ENCODE data around the gene GPC5. TPM values are rescaled to one million over a fixed set of nuclear protein-coding genes. Genes with fewer than 3 reads are reported as not detected.
"Not testable (repeated sequence)": the region's sequence is repeated elsewhere in the genome, so short reads cannot be mapped to it uniquely, and the experiment has no call there.

Gene GPC5
- total RNA-seq, 2 experiments from 2014 or later: not detected

DNA sequence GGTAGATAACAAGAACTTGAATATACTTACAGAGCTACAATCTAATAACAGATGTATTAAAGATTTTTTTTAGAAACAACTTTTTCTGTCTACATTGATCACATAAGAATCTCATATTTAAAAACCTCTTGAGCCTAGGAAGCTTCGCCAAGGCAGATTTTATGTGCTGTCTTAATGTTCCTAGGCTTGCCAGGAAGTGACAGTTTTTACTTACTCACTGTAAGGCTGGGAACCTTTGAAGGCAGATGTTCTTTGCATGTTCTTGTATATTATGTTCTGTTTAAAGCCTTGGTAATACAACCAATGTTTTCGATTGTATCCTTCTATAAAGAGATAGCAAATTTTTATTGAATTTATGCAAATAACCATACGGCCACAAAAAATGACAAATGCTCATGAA is 492.7 kb downstream of the GPC5 start:
- peaks cover 13% of the 10 kb centered on the region for H3K9me3 Mint-ChIP-seq (ENCODE audit: low read depth)
- no peak overlapping the region for H3K27ac Mint-ChIP-seq
- no peak overlapping the region for H3K4me3 Mint-ChIP-seq
- ATAC-seq (no peak), DNase-seq (no peak)
- no peaks in the 10 kb centered on the region for H3K27me3 Mint-ChIP-seq
- no peaks in the 10 kb centered on the region for H3K4me1 Mint-ChIP-seq
- CTCF ChIA-PET: no interaction called here
- H3K36me3 Mint-ChIP-seq: no peaks in the 10 kb centered on the region

DNA sequence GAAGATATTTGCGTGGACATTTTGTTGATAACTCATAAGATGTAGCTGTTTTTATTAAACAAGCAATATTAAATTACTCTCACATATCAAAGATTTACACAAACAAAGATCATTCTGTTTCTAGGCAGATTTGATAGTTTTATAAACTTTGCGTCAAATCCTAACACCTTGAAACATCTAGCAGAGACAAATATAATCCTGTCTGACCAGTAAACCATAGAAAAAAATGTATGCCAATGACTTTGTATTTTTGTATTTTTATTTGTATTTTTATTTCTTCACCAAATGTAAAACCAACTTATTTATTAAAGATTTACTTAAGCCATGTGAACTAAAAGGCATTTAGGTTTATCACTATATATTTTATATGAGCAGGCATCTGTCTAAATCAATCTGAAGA is 494.6 kb downstream of the GPC5 start:
- Mint-ChIP-seq H3K27ac (no peak overlapping the region), H3K9me3 (ENCODE audit: low read depth) (peaks cover 8% of the 10 kb centered on the region), H3K36me3 (no peaks in the 10 kb centered on the region), H3K4me3 (no peak overlapping the region), H3K27me3 (no peaks in the 10 kb centered on the region), H3K4me1 (no peaks in the 10 kb centered on the region)
- ATAC-seq: no peak
- DNase-seq: no peak
- CTCF ChIA-PET: interaction anchor here (1.7 kb wide), 1 partner anchor 11 kb away, joined by 3 read pairs; no protein-coding TSS in a partner anchor

- H3K27ac Mint-ChIP-seq: no peak overlapping the region
- DNase-seq (no peak), ATAC-seq (no peak)
- H3K4me1 Mint-ChIP-seq: no peaks in the 10 kb centered on the region
- peaks cover 8% of the 10 kb centered on the region for H3K9me3 Mint-ChIP-seq (ENCODE audit: low read depth)
- H3K36me3 Mint-ChIP-seq: no peaks in the 10 kb centered on the region
- CTCF ChIA-PET: interaction anchor here (1.7 kb wide), 1 partner anchor 9 kb away, joined by 3 read pairs; no protein-coding TSS in a partner anchor
- H3K4me3 Mint-ChIP-seq: no peak overlapping the region
- H3K27me3 Mint-ChIP-seq: no peaks in the 10 kb centered on the region
Observed at GRCh38 chr13:91894316-91894715, 495.9 kb downstream of the GPC5 start.

GRCh38 chr13:91896547-91896946 is 498.1 kb downstream of the GPC5 start:
- Mint-ChIP-seq H3K36me3 (no peaks in the 10 kb centered on the region), H3K27ac (no peak overlapping the region), H3K9me3 (ENCODE audit: low read depth) (peaks cover 9% of the 10 kb centered on the region), H3K4me3 (no peak overlapping the region), H3K27me3 (no peaks in the 10 kb centered on the region), H3K4me1 (no peaks in the 10 kb centered on the region)
- DNase-seq (no peak), ATAC-seq (no peak)
- CTCF ChIA-PET: no interaction called here

GRCh38 chr13:91898986-91899385 is 500.6 kb downstream of the GPC5 start:
- H3K27ac Mint-ChIP-seq, CTCF ChIA-PET, H3K4me1 Mint-ChIP-seq, ATAC-seq, H3K36me3 Mint-ChIP-seq, DNase-seq, H3K4me3 Mint-ChIP-seq, H3K27me3 Mint-ChIP-seq: not testable (repeated sequence)
- H3K9me3 Mint-ChIP-seq (ENCODE audit: low read depth): peaks cover 13% of the 10 kb centered on the region

DNA sequence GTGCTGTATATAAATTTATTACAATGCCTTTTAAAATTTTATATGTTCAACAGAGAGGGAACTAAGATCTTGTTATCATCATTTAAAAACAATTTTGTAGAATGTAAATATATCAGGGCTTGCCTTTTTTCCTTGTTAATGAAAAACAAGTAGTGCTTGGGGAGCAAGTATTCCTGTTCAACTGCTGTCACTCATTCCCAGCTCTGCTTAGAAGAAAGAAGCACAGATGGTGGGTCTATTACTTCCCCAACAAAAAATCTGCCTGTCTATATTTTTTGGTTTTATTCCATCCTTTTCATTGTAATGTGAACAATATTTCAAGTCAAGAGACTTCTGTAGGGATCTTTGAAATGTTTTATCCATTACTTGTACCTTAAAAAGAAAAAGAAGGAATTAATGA is 503.9 kb downstream of the GPC5 start:
- Mint-ChIP-seq H3K27me3 (no peaks in the 10 kb centered on the region), H3K4me1 (no peaks in the 10 kb centered on the region), H3K4me3 (no peak overlapping the region), H3K9me3 (ENCODE audit: low read depth) (peaks cover 5% of the 10 kb centered on the region), H3K36me3 (no peaks in the 10 kb centered on the region), H3K27ac (no peak overlapping the region)
- ATAC-seq (no peak), DNase-seq (no peak)
- CTCF ChIA-PET: no interaction called here

DNA sequence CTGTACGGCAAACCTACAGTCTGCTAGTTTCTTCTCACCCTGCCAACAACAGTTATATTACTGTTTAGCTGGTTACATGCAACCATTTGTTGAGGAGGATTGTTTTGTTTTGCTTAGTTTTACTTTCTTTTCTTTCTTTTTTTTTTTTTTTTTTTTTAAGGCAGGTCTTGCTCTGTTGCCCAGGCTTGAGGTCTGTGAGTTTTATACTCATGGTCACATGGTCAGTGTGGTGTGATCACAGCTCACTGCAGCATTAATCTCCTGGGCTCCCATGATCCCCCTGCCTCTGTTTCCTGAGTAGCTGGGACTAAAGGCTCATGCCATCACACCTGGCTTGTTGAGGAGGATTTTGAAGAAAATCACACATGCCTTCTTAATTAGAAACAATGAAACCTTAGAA is 505.6 kb downstream of the GPC5 start:
- H3K9me3 Mint-ChIP-seq (ENCODE audit: low read depth): peaks cover 5% of the 10 kb centered on the region
- no peaks in the 10 kb centered on the region for H3K27me3 Mint-ChIP-seq
- H3K4me3 Mint-ChIP-seq: no peak overlapping the region
- H3K4me1 Mint-ChIP-seq: no peaks in the 10 kb centered on the region
- CTCF ChIA-PET: interaction anchor here (0.9 kb wide), 1 partner anchor 10 kb away, joined by 3 read pairs; no protein-coding TSS in a partner anchor
- no peak overlapping the region for H3K27ac Mint-ChIP-seq
- ATAC-seq (no peak), DNase-seq (no peak)
- H3K36me3 Mint-ChIP-seq: no peaks in the 10 kb centered on the region

DNA sequence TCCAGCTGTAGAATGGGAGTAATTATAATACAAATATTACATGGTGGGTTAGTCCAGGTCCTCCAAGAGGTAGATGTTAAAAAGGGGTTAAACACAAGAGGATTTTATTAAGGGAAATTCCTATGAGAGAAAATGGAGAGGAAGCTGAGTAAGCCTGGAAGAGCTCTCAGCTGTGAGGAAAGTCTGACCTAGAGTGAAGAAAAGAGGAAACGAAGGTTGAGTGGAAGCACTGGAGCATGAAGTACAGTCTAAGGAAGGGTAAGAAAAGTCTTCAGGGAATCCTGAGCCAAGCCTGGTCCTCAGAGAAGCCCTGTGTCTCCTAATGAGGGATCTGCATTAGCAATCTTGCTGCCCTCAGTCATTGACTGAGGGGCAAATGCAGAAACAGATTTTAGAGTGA is 506.2 kb downstream of the GPC5 start:
- peaks cover 5% of the 10 kb centered on the region for H3K9me3 Mint-ChIP-seq (ENCODE audit: low read depth)
- no peak overlapping the region for H3K4me3 Mint-ChIP-seq
- H3K27ac Mint-ChIP-seq: no peak overlapping the region
- H3K4me1 Mint-ChIP-seq: no peaks in the 10 kb centered on the region
- no peaks in the 10 kb centered on the region for H3K36me3 Mint-ChIP-seq
- CTCF ChIA-PET: no interaction called here
- H3K27me3 Mint-ChIP-seq: no peaks in the 10 kb centered on the region
- ATAC-seq: no peak
- DNase-seq: no peak

DNA sequence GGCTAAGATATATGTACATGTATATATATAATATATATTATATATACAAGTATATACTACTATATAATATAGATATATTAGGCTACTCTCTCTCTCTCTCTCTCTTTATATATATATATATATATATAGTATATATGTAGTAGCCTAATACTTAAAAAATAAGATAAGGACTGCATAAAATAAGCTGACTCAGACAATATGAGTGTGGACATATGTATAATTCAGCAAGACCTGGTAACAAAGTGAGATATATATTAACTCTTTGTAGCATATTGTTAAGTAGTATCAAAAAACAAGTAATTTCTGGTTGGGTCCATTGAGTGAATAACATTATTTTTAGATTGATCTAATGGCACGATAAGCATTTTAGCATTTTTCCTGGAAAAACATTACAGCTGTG is 509.0 kb downstream of the GPC5 start:
- ATAC-seq (no peak), DNase-seq (no peak)
- Mint-ChIP-seq H3K4me1 (no peaks in the 10 kb centered on the region), H3K4me3 (no peak overlapping the region), H3K9me3 (ENCODE audit: low read depth) (no peaks in the 10 kb centered on the region), H3K27ac (no peak overlapping the region), H3K36me3 (no peaks in the 10 kb centered on the region), H3K27me3 (no peaks in the 10 kb centered on the region)
- CTCF ChIA-PET: no interaction called here

DNA sequence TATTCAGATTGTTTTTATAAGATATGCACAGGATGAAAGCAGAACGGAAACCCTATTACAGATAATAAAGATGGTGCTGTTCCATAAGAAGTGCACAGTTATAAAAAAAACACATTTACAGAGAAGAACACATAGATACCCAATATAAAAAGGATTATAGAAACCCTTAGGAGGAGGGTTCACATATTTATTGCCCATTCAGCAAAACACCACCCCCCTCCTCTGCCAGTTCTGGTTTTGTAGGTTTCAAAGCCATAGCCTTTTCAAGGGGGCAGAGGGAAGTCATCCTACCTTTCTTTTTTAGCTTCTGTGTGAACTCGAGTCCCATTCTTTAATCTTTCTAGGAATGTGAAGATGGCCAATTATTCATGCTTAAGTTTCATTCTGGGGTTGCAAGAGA is 511.2 kb downstream of the GPC5 start:
- H3K27me3 Mint-ChIP-seq: no peaks in the 10 kb centered on the region
- H3K36me3 Mint-ChIP-seq: no peaks in the 10 kb centered on the region
- ATAC-seq (no peak), DNase-seq (no peak)
- H3K27ac Mint-ChIP-seq: no peak overlapping the region
- CTCF ChIA-PET: no interaction called here
- no peaks in the 10 kb centered on the region for H3K4me1 Mint-ChIP-seq
- no peaks in the 10 kb centered on the region for H3K9me3 Mint-ChIP-seq (ENCODE audit: low read depth)
- no peak overlapping the region for H3K4me3 Mint-ChIP-seq

GRCh38 chr13:91922969-91923592 is 524.7 kb downstream of the GPC5 start:
- Mint-ChIP-seq H3K36me3 (no peaks in the 10 kb centered on the region), H3K9me3 (ENCODE audit: low read depth) (peaks cover 9% of the 10 kb centered on the region), H3K4me3 (no peak overlapping the region), H3K4me1 (no peaks in the 10 kb centered on the region), H3K27ac (no peak overlapping the region), H3K27me3 (no peaks in the 10 kb centered on the region)
- ATAC-seq (no peak), DNase-seq (no peak)
- CTCF ChIA-PET: no interaction called here

GRCh38 chr13:91930687-91931086 is 532.3 kb downstream of the GPC5 start:
- no peaks in the 10 kb centered on the region for H3K4me1 Mint-ChIP-seq
- ATAC-seq (no peak), DNase-seq (no peak)
- peaks cover 8% of the 10 kb centered on the region for H3K9me3 Mint-ChIP-seq (ENCODE audit: low read depth)
- H3K4me3 Mint-ChIP-seq: no peak overlapping the region
- CTCF ChIA-PET: no interaction called here
- H3K27me3 Mint-ChIP-seq: no peaks in the 10 kb centered on the region
- H3K36me3 Mint-ChIP-seq: no peaks in the 10 kb centered on the region
- no peak overlapping the region for H3K27ac Mint-ChIP-seq

GRCh38 chr13:91934354-91934753 is 535.9 kb downstream of the GPC5 start:
- no peak overlapping the region for H3K27ac Mint-ChIP-seq
- no peaks in the 10 kb centered on the region for H3K36me3 Mint-ChIP-seq
- CTCF ChIA-PET: no interaction called here

GRCh38 chr13:91946498-91947070 is 548.2 kb downstream of the GPC5 start:
- Mint-ChIP-seq H3K4me3 (no peak overlapping the region), H3K27me3 (no peaks in the 10 kb centered on the region), H3K4me1 (no peaks in the 10 kb centered on the region), H3K36me3 (no peaks in the 10 kb centered on the region), H3K9me3 (ENCODE audit: low read depth) (peaks cover 8% of the 10 kb centered on the region), H3K27ac (no peak overlapping the region)
- CTCF ChIA-PET: no interaction called here
- no peak for DNase-seq
- ATAC-seq: no peak

More at GRCh38 chr13:91934354-91934753, 535.9 kb downstream of the GPC5 start:
- Mint-ChIP-seq H3K9me3 (ENCODE audit: low read depth) (peaks cover 6% of the 10 kb centered on the region), H3K4me3 (no peak overlapping the region), H3K4me1 (no peaks in the 10 kb centered on the region), H3K27me3 (no peaks in the 10 kb centered on the region)
- no peak for ATAC-seq
- no peak for DNase-seq
